H1 (cell line): ENCODE data around the gene C5orf52. TPM values are rescaled to one million over a fixed set of nuclear protein-coding genes. Genes with fewer than 3 reads are reported as not detected.
"Not testable (repeated sequence)": the region's sequence is repeated elsewhere in the genome, so short reads cannot be mapped to it uniquely, and the experiment has no call there.

Source experiments
- CTCF ChIA-PET: fragments of 300-600 bp; sonication (Branson Sonifier 250); formaldehyde crosslinking; loops from one replicate; lab custom pipeline; 2021; ENCODE audit not compliant: partially characterized antibody; lab: Charles Lee
- POLR2A ChIA-PET: fragments of 300-600 bp; sonication (Branson Sonifier 250); formaldehyde crosslinking; loops from one replicate; lab custom pipeline; 2021; ENCODE audit warnings: inconsistent platforms; ENCODE audit not compliant: partially characterized antibody; lab: Charles Lee
- DNase-seq, 2 experiments: peaks; one replicate each; pipeline versions ENCODE4 v3.0.0 to v3.0.0-alpha.2; 2010 to 2022; ENCODE audit warnings: low spot score in 2 of 2, low read depth in 1 of 2, mixed read lengths in 1 of 2
- FAIRE-seq: peaks from 2 replicates; lab custom pipeline; 2011; peaks lifted over from hg19 to GRCh38; lab: Jason Lieb, UNC
- H2AFZ ChIP-seq: 2 replicates; pipeline ENCODE4 v1.8.1; 2012; ENCODE audit warnings: low read length, inconsistent platforms
- H2AK5ac ChIP-seq: 2 replicates; pipeline ENCODE4 v1.6.1; 2013; ENCODE audit warnings: low read depth, low read length
- H2BK120ac ChIP-seq: replicated peaks from 2 replicates; pipeline ENCODE3; 2013; ENCODE audit warnings: low read depth, low read length, inconsistent platforms
- H2BK12ac ChIP-seq: 2 replicates; pipeline ENCODE4 v1.6.1; 2013; ENCODE audit warnings: low read depth, low read length
- H2BK15ac ChIP-seq: 2 replicates; pipeline ENCODE4 v1.6.1; 2013; ENCODE audit warnings: low read length
- H2BK20ac ChIP-seq: 2 replicates; pipeline ENCODE4 v1.6.1; 2013; ENCODE audit warnings: low read length
- H2BK5ac ChIP-seq: 2 replicates; pipeline ENCODE4 v1.6.1; 2013; ENCODE audit warnings: low read depth, low read length
- H3K14ac ChIP-seq: 2 replicates; pipeline ENCODE4 v1.6.1; 2013; ENCODE audit warnings: inconsistent platforms; ENCODE audit not compliant: insufficient read length
- H3K18ac ChIP-seq: 2 replicates; pipeline ENCODE4 v1.6.1; 2013; ENCODE audit warnings: low read length; ENCODE audit errors: extremely low read depth
- H3K23ac ChIP-seq: 2 replicates; pipeline ENCODE4 v1.6.1; 2013; ENCODE audit warnings: inconsistent platforms; ENCODE audit not compliant: insufficient read length
- H3K23me2 ChIP-seq: 2 replicates; pipeline ENCODE4 v1.6.1; 2013; ENCODE audit warnings: low read depth, low read length
- H3K27ac ChIP-seq: 2 replicates; pipeline ENCODE4 v1.6.1; 2011; ENCODE audit warnings: low read depth, low read length, inconsistent platforms
- H3K27me3 ChIP-seq, 4 experiments: replicated peaks in 1 of 4; 1 replicate in 1 of 4; 2 replicates in 3 of 4; pipeline versions ENCODE4 v1.6.1 to v1.8.1; 2011 to 2013; ENCODE audit warnings: low read length in 3 of 4, mild to moderate bottlenecking in 3 of 4, inconsistent platforms in 2 of 4, mixed read lengths in 2 of 4, moderate library complexity in 1 of 4; ENCODE audit not compliant: control insufficient read depth in 3 of 4, insufficient read depth in 3 of 4; ENCODE audit errors: extremely low read depth in 1 of 4
- H3K36me3 ChIP-seq, 4 experiments: 2 replicates each; pipeline versions ENCODE4 v1.6.1 to v1.8.1; 2011 to 2013; ENCODE audit warnings: mild to moderate bottlenecking in 4 of 4, low read length in 3 of 4, moderate library complexity in 2 of 4, control low read depth in 1 of 4, inconsistent platforms in 1 of 4; ENCODE audit not compliant: insufficient read depth in 4 of 4, control insufficient read depth in 2 of 4
- H3K4ac ChIP-seq: replicated peaks from 2 replicates; pipeline ENCODE3; 2013; ENCODE audit warnings: low read length, low read depth, mixed read lengths, inconsistent platforms; ENCODE audit not compliant: insufficient read length
- H3K4me1 ChIP-seq, 4 experiments: replicated peaks in 1 of 4; 1 replicate in 1 of 4; 2 replicates in 3 of 4; pipeline versions ENCODE4 v1.6.1 to v1.8.1; 2011 to 2013; ENCODE audit warnings: low read length in 3 of 4, inconsistent platforms in 2 of 4, mixed read lengths in 1 of 4; ENCODE audit not compliant: insufficient read depth in 4 of 4, control insufficient read depth in 3 of 4
- H3K4me2 ChIP-seq, 2 experiments: 2 replicates each; pipeline versions ENCODE4 v1.6.1 to v1.8.1; 2011 to 2013; ENCODE audit warnings: low read depth in 2 of 2, low read length in 2 of 2, control low read depth in 1 of 2, inconsistent platforms in 1 of 2, mild to moderate bottlenecking in 1 of 2; ENCODE audit not compliant: insufficient read depth in 1 of 2
- H3K4me3 ChIP-seq, 4 experiments: fragments of 200-600, 300-600 bp in 1 of 4; sonication (generic), shearing (Covaris generic), sonication (Bioruptor Twin) in 1 of 4; 2 replicates each; pipeline versions ENCODE4 v1.5.1 to v1.8.1; 2011 to 2016; ENCODE audit warnings: low read length in 4 of 4, low read depth in 3 of 4, control low read depth in 2 of 4, inconsistent platforms in 2 of 4, mild to moderate bottlenecking in 2 of 4, mixed read lengths in 1 of 4, moderate library complexity in 1 of 4; ENCODE audit not compliant: insufficient read depth in 2 of 4; ENCODE audit errors: extremely low read depth in 1 of 4
- H3K56ac ChIP-seq: replicated peaks from 2 replicates; pipeline ENCODE3; 2013; ENCODE audit warnings: low read depth, mild to moderate bottlenecking, mixed read lengths, low read length, inconsistent platforms; ENCODE audit not compliant: insufficient read length
- H3K79me1 ChIP-seq: 2 replicates; pipeline ENCODE4 v1.6.1; 2013; ENCODE audit warnings: low read depth, low read length, control low read depth
- H3K79me2 ChIP-seq, 2 experiments: 2 replicates each; pipeline versions ENCODE4 v1.6.1 to v1.8.1; 2012 to 2013; ENCODE audit warnings: low read length in 2 of 2, mild to moderate bottlenecking in 2 of 2, inconsistent platforms in 1 of 2; ENCODE audit not compliant: insufficient read depth in 2 of 2, control insufficient read depth in 1 of 2
- H3K9ac ChIP-seq, 4 experiments: replicated peaks in 1 of 4; 1 replicate in 1 of 4; 2 replicates in 3 of 4; pipeline versions ENCODE4 v1.6.1 to v1.8.1; 2011 to 2013; ENCODE audit warnings: low read depth in 3 of 4, low read length in 3 of 4, control low read depth in 2 of 4, mild to moderate bottlenecking in 2 of 4, moderate library complexity in 2 of 4, inconsistent platforms in 1 of 4; ENCODE audit errors: extremely low read depth in 1 of 4
- H3K9me3 ChIP-seq, 2 experiments: 2 replicates each; pipeline versions ENCODE4 v1.6.1 to v1.8.1; 2012 to 2013; ENCODE audit warnings: mild to moderate bottlenecking in 2 of 2, moderate library complexity in 2 of 2, control low read depth in 1 of 2, inconsistent platforms in 1 of 2, low read depth in 1 of 2, low read length in 1 of 2, mixed read lengths in 1 of 2; ENCODE audit not compliant: insufficient read depth in 2 of 2
- H4K20me1 ChIP-seq, 2 experiments: replicated peaks in 1 of 2; 2 replicates each; pipeline versions ENCODE3 to v1.8.1; 2011 to 2013; ENCODE audit warnings: inconsistent platforms in 2 of 2, low read length in 2 of 2, mild to moderate bottlenecking in 1 of 2; ENCODE audit not compliant: insufficient read depth in 2 of 2, control insufficient read depth in 1 of 2
- H4K5ac ChIP-seq: 2 replicates; pipeline ENCODE4 v1.6.1; 2013; ENCODE audit warnings: low read length, low read depth, mixed read lengths, inconsistent platforms; ENCODE audit not compliant: insufficient read length
- H4K8ac ChIP-seq: 2 replicates; pipeline ENCODE4 v1.8.0; 2013; ENCODE audit warnings: mild to moderate bottlenecking, moderate library complexity, low read length, inconsistent platforms; ENCODE audit not compliant: insufficient read depth; ENCODE audit errors: extremely low read depth
- H4K91ac ChIP-seq: replicated peaks from 2 replicates; pipeline ENCODE3; 2013; ENCODE audit warnings: low read length, mixed read lengths, inconsistent platforms; ENCODE audit not compliant: insufficient read length
- WGBS, 2 experiments: shearing (Covaris generic) in 1 of 2; methylation state at CpG; one replicate each; pipeline versions ENCODE4 v1.1.6 to v1.1.7; 2013 to 2015; ENCODE audit warnings: low lambda C conversion rate in 2 of 2, mixed read lengths in 2 of 2, inconsistent platforms in 1 of 2, low coverage in 1 of 2, missing lambda C conversion rate in 1 of 2; ENCODE audit not compliant: insufficient replicate concordance in 2 of 2, insufficient coverage in 1 of 2, insufficient read length in 1 of 2; ENCODE audit errors: extremely low coverage in 1 of 2, missing lambda C conversion rate in 1 of 2; 5-methylcytosine and 5-hydroxymethylcytosine counted together
- polyA plus RNA-seq, 7 experiments: library from polyadenylated mRNA; depleted of rRNA in 3 of 7; stranded (reverse) in 5 of 7; unstranded in 2 of 7; fragments of >200 nt in 5 of 7; fragments of 200-250 nt in 2 of 7; gene quantifications; 1 replicate in 5 of 7; 2 replicates in 1 of 7; 4 replicates in 1 of 7; pipeline versions ENCODE4 v1.2.1 to v1.2.3, GENCODE V29; 2011 to 2013; ENCODE audit warnings: missing spikeins in 2 of 7, mixed read lengths in 2 of 7
- total RNA-seq: library from RNA; stranded (reverse); fragmentation: NEBNext Ultra II Directional; extraction: Animal tissue kit (Norgen Biotek cat#: 25700); gene quantifications from 2 replicates; pipeline ENCODE4 v1.2.1, GENCODE V29; 2021

Gene C5orf52
- total and polyA plus RNA-seq, 2 of the 8 experiments (the other 6 are each of a cell fraction or from before 2014, with no cell fraction given): not detected

DNA sequence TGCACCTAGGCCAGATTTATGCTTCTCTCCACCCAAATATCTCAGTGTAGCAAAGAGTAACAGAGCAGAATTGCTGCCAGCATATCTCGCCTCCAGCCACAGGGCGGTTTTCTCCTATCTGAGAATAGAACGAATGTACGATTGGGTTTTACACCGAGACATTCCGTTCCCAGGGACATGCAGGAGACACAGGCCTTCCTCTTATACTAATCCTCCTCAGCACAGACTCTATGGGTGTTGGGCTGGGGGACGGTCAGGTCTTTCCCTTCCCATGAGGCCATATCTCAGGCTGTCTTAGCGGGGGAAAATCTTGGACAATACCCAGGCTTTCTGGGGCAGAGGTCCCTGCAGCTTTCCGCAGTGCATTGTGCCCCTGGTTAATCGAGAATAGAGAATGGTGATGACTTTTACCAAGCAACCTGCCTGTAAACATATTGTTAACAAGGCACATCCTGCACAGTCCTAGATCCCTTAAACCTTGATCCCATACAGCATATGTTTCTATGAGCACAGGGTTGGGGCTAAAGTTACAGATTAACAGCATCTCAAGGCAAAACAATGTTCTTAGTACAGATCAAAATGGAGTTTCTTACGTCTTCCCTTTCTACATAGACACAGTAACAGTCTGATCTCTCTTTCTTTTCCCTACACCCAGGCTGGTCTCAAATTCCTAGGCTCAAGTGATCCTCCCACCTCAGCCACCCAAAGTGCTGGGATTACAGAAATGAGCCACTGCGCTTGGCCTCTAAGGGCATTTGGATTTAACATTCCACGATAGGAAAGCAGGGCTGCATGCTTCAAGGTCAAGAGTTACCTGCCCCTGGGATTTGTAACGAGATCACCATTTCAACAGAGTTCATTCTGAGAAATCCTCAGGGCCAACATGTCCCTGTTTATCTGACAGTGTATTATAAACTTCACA, 15.2 kb downstream of the C5orf52 start:
- POLR2A ChIA-PET, H3K4me3 ChIP-seq, H3K27me3 ChIP-seq, H4K8ac ChIP-seq, H2BK15ac ChIP-seq, H2AK5ac ChIP-seq, CTCF ChIA-PET, H3K56ac ChIP-seq, H3K14ac ChIP-seq, H3K23ac ChIP-seq, H3K79me2 ChIP-seq, H4K91ac ChIP-seq, H2BK20ac ChIP-seq, H2BK120ac ChIP-seq, FAIRE-seq, H2AFZ ChIP-seq, DNase-seq, H3K4me2 ChIP-seq, H4K5ac ChIP-seq, H4K20me1 ChIP-seq, H2BK12ac ChIP-seq, H3K27ac ChIP-seq, H3K79me1 ChIP-seq, H2BK5ac ChIP-seq, H3K9ac ChIP-seq, H3K18ac ChIP-seq, H3K4ac ChIP-seq, H3K4me1 ChIP-seq, H3K36me3 ChIP-seq, H3K23me2 ChIP-seq: not testable (repeated sequence)
- peaks cover 0 to 11% of the 10 kb centered on the region in 2 experiments; a peak in 1 of 4 replicates for H3K9me3 ChIP-seq
- 87% methylated on average over 14 of the region's 14 CpGs; no CpG with 5 or more reads in 1 of the 2 experiments for WGBS, 2 experiments
